Testis (tissue), 2 donors: ENCODE data around the gene TP53TG3F.
"Not testable (repeated sequence)": the region's sequence is repeated elsewhere in the genome, so short reads cannot be mapped to it uniquely, and the experiment has no call there.

ENCODE experiments used
- CTCF ChIP-seq, 3 experiments: fragments of 450-650 bp in 2 of 3; fragments of 200-600 bp in 1 of 3; sonication (generic) in 1 of 3; IDR thresholded peaks; one replicate each; pipeline ENCODE4 v1.5.1; 2016 to 2019; ENCODE audit warnings: antibody characterized with exemption in 3 of 3, mild to moderate bottlenecking in 2 of 3, moderate library complexity in 1 of 3
- POLR2A ChIP-seq: fragments of 450-650 bp; IDR thresholded peaks from one replicate; pipeline ENCODE4 v1.6.1; 2017; ENCODE audit warnings: antibody characterized with exemption, mild to moderate bottlenecking, moderate library complexity

- not testable (repeated sequence) for TF ChIP-seq CTCF (IDR thresholded peaks at IDR 0.05); POLR2A
Measured at GRCh38 chr16:33509070-33509469, 49.7 kb downstream of the TP53TG3F start.
